Osteocyte (in vitro differentiated cells): ENCODE data around the gene SST. TPM values are rescaled to one million over a fixed set of nuclear protein-coding genes. Genes with fewer than 3 reads are reported as not detected.

ENCODE experiments used
- DNase-seq: peaks from one replicate; pipeline ENCODE4 v3.0.0; 2021; ENCODE audit warnings: mixed read lengths; ENCODE audit not compliant: unreplicated experiment; ENCODE audit errors: extremely low spot score
- H3K27ac Mint-ChIP-seq: one replicate; pipeline ENCODE4 v1.8.0; 2021; ENCODE audit warnings: mild to moderate bottlenecking, mixed read lengths; ENCODE audit not compliant: unreplicated experiment
- H3K27me3 Mint-ChIP-seq: one replicate; pipeline ENCODE4 v1.8.0; 2021; ENCODE audit warnings: mixed read lengths; ENCODE audit not compliant: unreplicated experiment
- H3K36me3 Mint-ChIP-seq: one replicate; pipeline ENCODE4 v1.8.0; 2021; ENCODE audit warnings: mixed read lengths; ENCODE audit not compliant: unreplicated experiment
- H3K4me1 Mint-ChIP-seq: one replicate; pipeline ENCODE4 v1.8.0; 2021; ENCODE audit warnings: mixed read lengths; ENCODE audit not compliant: unreplicated experiment
- H3K4me3 Mint-ChIP-seq: one replicate; pipeline ENCODE4 v1.8.0; 2021; ENCODE audit warnings: mild to moderate bottlenecking, moderate library complexity, mixed read lengths; ENCODE audit not compliant: unreplicated experiment
- H3K9me3 Mint-ChIP-seq: one replicate; pipeline ENCODE4 v1.8.0; 2021; ENCODE audit warnings: mixed read lengths; ENCODE audit not compliant: unreplicated experiment
- total RNA-seq: library from RNA; stranded (reverse); gene quantifications from 2 replicates; pipeline ENCODE4 v1.2.1, GENCODE V29; 2021
- TF ChIP-seq, protein P1 (sequence below): fragments of 200-600 bp; sonication (generic); IDR thresholded peaks from 2 replicates; pipeline ENCODE4 v1.5.0; 2021; ENCODE audit warnings: antibody characterized with exemption, mild to moderate bottlenecking, moderate library complexity

Gene SST
- total RNA-seq, 1 donor from 2014 or later, result not detected

DNA sequence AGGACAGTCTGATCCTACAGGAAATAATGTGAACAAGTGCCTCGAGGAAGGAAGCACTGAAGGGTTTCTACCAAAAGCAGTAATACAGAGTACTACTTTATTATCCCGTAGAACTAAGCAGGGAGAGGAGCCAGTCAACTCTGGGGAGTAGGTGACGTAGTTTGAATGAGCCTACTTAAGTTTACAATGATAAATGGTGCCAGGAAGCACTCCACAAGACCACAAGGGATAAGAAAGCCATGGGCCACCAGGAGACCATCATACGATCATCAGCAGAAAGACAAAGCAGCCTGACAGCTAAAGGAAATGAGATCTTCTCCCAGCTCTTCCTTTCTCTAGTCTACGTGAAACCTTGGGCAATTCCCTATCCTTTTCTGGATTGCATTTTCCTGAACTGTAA is 27.3 kb downstream of the SST start:
- Mint-ChIP-seq H3K27me3 (peaks cover 49% of the 10 kb centered on the region), H3K27ac (no peak overlapping the region), H3K4me1 (no peaks in the 10 kb centered on the region), H3K36me3 (no peaks in the 10 kb centered on the region), H3K4me3 (no peak overlapping the region), H3K9me3 (no peaks in the 10 kb centered on the region)
- DNase-seq, result no peak
- TF ChIP-seq, protein P1, sequence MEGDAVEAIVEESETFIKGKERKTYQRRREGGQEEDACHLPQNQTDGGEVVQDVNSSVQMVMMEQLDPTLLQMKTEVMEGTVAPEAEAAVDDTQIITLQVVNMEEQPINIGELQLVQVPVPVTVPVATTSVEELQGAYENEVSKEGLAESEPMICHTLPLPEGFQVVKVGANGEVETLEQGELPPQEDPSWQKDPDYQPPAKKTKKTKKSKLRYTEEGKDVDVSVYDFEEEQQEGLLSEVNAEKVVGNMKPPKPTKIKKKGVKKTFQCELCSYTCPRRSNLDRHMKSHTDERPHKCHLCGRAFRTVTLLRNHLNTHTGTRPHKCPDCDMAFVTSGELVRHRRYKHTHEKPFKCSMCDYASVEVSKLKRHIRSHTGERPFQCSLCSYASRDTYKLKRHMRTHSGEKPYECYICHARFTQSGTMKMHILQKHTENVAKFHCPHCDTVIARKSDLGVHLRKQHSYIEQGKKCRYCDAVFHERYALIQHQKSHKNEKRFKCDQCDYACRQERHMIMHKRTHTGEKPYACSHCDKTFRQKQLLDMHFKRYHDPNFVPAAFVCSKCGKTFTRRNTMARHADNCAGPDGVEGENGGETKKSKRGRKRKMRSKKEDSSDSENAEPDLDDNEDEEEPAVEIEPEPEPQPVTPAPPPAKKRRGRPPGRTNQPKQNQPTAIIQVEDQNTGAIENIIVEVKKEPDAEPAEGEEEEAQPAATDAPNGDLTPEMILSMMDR, result no peak

- no peaks in the 10 kb centered on the region for H3K4me1 Mint-ChIP-seq
- TF ChIP-seq, protein P1, result no peak
- no peaks in the 10 kb centered on the region for H3K9me3 Mint-ChIP-seq
- no peaks in the 10 kb centered on the region for H3K36me3 Mint-ChIP-seq
- H3K27me3 Mint-ChIP-seq, result peaks cover 44% of the 10 kb centered on the region
- no peak overlapping the region for H3K4me3 Mint-ChIP-seq
- no peak for DNase-seq
- no peak overlapping the region for H3K27ac Mint-ChIP-seq
Observed at GRCh38 chr3:187641320-187642016, 28.7 kb downstream of the SST start.

- Mint-ChIP-seq H3K9me3 (no peaks in the 10 kb centered on the region), H3K27me3 (peaks cover 47% of the 10 kb centered on the region), H3K4me1 (no peaks in the 10 kb centered on the region), H3K36me3 (no peaks in the 10 kb centered on the region), H3K4me3 (no peak overlapping the region), H3K27ac (no peak overlapping the region)
- no peak for DNase-seq
- TF ChIP-seq, protein P1, result no peak
Observed at GRCh38 chr3:187640569-187641059, 29.6 kb downstream of the SST start.

DNA sequence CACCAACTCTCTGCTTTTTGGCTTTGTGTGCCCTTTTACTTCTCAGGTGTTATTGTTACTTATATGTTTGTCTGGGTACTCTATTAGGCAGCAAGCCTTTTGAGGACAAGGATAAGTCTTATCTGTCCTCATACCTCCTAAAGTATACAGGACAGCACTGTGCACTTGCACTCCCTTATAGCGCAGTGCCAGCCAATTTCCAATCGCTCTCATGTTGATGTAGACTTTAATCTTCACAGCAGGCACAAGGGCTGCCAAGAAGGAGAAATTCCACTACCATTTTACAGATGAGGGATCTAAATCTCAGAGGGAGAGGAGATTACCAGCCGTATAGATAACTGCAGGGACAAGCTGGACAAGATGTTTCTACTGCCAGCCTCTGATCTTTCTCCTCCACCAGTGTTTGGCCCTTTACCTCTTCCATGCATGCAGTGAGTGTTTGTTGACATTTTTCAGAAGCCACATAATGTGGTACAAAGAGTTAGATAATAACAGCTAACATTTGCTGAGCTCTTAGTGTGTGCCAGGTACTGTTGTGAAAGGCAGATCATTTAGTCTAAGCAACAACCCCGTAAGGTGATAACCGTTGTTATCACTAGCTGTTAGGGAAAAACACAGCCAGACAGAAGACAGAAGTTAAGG is 30.1 kb downstream of the SST start:
- Mint-ChIP-seq H3K27ac (no peak overlapping the region), H3K36me3 (no peaks in the 10 kb centered on the region)
- TF ChIP-seq, protein P1, result no peak

DNA sequence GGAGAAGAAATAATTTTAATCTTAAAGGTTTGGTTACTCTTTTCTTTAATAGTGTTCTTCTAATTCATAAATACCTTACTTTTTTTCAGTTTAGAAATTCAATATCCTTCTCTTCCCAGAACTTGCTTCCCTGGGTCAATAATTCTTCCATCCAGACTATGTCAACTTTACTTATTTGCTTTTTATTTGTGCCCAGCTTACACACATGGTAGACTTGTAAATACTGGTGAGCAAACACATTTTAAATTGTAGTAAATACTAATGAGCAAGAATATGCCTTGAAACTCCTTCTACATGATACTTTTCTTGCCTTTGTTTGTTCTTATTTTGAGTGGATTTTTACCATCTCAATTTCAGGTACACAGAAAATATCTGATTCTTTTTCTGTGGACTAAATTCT is 33.7 kb downstream of the SST start:
- no peaks in the 10 kb centered on the region for H3K4me1 Mint-ChIP-seq
- no peaks in the 10 kb centered on the region for H3K36me3 Mint-ChIP-seq
- no peak for DNase-seq
- H3K9me3 Mint-ChIP-seq, result peaks cover 5% of the 10 kb centered on the region
- H3K27me3 Mint-ChIP-seq, result peaks cover 39% of the 10 kb centered on the region
- TF ChIP-seq, protein P1, result no peak
- H3K4me3 Mint-ChIP-seq, result no peak overlapping the region
- H3K27ac Mint-ChIP-seq, result no peak overlapping the region

More for the DNA sequence above, 30.1 kb downstream of the SST start:
- peaks cover 49% of the 10 kb centered on the region for H3K27me3 Mint-ChIP-seq
- no peak for DNase-seq
- peaks cover 2% of the 10 kb centered on the region for H3K9me3 Mint-ChIP-seq
- no peak overlapping the region for H3K4me3 Mint-ChIP-seq
- no peaks in the 10 kb centered on the region for H3K4me1 Mint-ChIP-seq
